GM19099 (cell line): ENCODE results near the gene NUDCD3.

ENCODE experiments used
- POLR2A ChIP-seq: IDR thresholded peaks from 3 replicates; pipeline ENCODE4 v1.6.1; 2011; ENCODE audit warnings: low read depth; ENCODE audit not compliant: insufficient read length; ENCODE audit errors: extremely low read depth

Gene NUDCD3

GRCh38 chr7:44445986-44446671 is 44.3 kb downstream of the NUDCD3 start:
- no peak for TF ChIP-seq POLR2A

- no peak for TF ChIP-seq POLR2A
Measured at GRCh38 chr7:44441079-44441478, 49.4 kb downstream of the NUDCD3 start.

GRCh38 chr7:44440577-44441078 is 49.8 kb downstream of the NUDCD3 start:
- no peak for TF ChIP-seq POLR2A

GRCh38 chr7:44439926-44440325 is 50.5 kb downstream of the NUDCD3 start:
- TF ChIP-seq POLR2A = no peak

- TF ChIP-seq POLR2A = no peak
Measured at GRCh38 chr7:44438816-44439215, 51.6 kb downstream of the NUDCD3 start.

- no peak for TF ChIP-seq POLR2A
Measured at GRCh38 chr7:44434201-44434600, 56.3 kb downstream of the NUDCD3 start.

- TF ChIP-seq POLR2A = no peak
Measured at GRCh38 chr7:44433255-44434022, 57.0 kb downstream of the NUDCD3 start.

- no peak for TF ChIP-seq POLR2A
Measured at GRCh38 chr7:44432381-44432977, 58.0 kb downstream of the NUDCD3 start.

- TF ChIP-seq POLR2A = no peak
Measured at GRCh38 chr7:44431091-44431608, 59.3 kb downstream of the NUDCD3 start.

GRCh38 chr7:44430054-44430453 is 60.4 kb downstream of the NUDCD3 start:
- no peak for TF ChIP-seq POLR2A

GRCh38 chr7:44416941-44417340 is 73.5 kb downstream of the NUDCD3 start:
- TF ChIP-seq POLR2A = no peak

GRCh38 chr7:44415510-44415909 is 74.9 kb downstream of the NUDCD3 start:
- TF ChIP-seq POLR2A = no peak

- TF ChIP-seq POLR2A = no peak
Measured at GRCh38 chr7:44415047-44415446, 75.4 kb downstream of the NUDCD3 start.

- TF ChIP-seq POLR2A = no peak
Measured at GRCh38 chr7:44411306-44411705, 79.2 kb downstream of the NUDCD3 start.

- no peak for TF ChIP-seq POLR2A
Measured at GRCh38 chr7:44408596-44408995, 81.9 kb downstream of the NUDCD3 start.
